K562 (cell line): ENCODE data around the gene TMEM158. TPM values are rescaled to one million over a fixed set of nuclear protein-coding genes. Genes with fewer than 3 reads are reported as not detected.

Experiments used
- ATAC-seq: fragments of 200-7000 bp; cut with Tn5 transposase; 3 replicates; pipeline ENCODE4 v1.9.1; 2020; ENCODE audit warnings: moderate library complexity
- BruUV-seq: library from RNA; stranded (reverse); fragments of 400-500 nt; replicated peaks from 2 replicates; lab custom pipeline; 2021; lab: Mats Ljungman, UMichigan
- CTCF ChIA-PET: fragments of 300-600 bp; formaldehyde crosslinking; extraction: SDS; loops from one replicate; lab custom pipeline; 2021; ENCODE audit warnings: low intra/inter-chr PET ratio; lab: Yijun Ruan, JAX
- POLR2A ChIA-PET: fragments of 300-600, 350-650 bp; sonication (Branson Sonifier 250); formaldehyde crosslinking; extraction: SDS; loops from one replicate; lab custom pipeline; 2021; ENCODE audit warnings: antibody characterized with exemption, inconsistent platforms; lab: Yijun Ruan, JAX
- DNase-seq, 4 experiments: peaks; one replicate each; pipeline versions ENCODE4 v3.0.0 to v3.0.0-alpha.2; 2011 to 2018; ENCODE audit warnings: low spot score in 3 of 4, mixed read lengths in 3 of 4; ENCODE audit errors: extremely low read depth in 1 of 4
- FAIRE-seq: peaks from 2 replicates; lab custom pipeline; 2011; peaks lifted over from hg19 to GRCh38; lab: Jason Lieb, UNC
- H2AFZ ChIP-seq: 2 replicates; pipeline ENCODE4 v1.6.0; 2011; ENCODE audit warnings: low read depth, low read length, control low read depth, inconsistent platforms
- H3K27ac ChIP-seq: fragments of 200-600 bp; 3 replicates; pipeline ENCODE4 v1.8.0; 2011; ENCODE audit warnings: low read depth, mild to moderate bottlenecking, control low read depth, inconsistent platforms, low read length, moderate library complexity, mixed read lengths; ENCODE audit errors: extremely low read depth
- H3K27me3 ChIP-seq, 2 experiments: fragments of 300-600 bp in 1 of 2; 2 replicates in 1 of 2; 3 replicates in 1 of 2; pipeline versions ENCODE4 v1.6.0 to v1.8.0; 2011; ENCODE audit warnings: inconsistent platforms in 2 of 2, low read length in 2 of 2, mild to moderate bottlenecking in 1 of 2, mixed read lengths in 1 of 2, moderate library complexity in 1 of 2; ENCODE audit not compliant: control insufficient read depth in 2 of 2, insufficient read depth in 2 of 2
- H3K36me3 ChIP-seq: fragments of 300-600 bp; 3 replicates; pipeline ENCODE4 v1.8.0; 2011; ENCODE audit warnings: mild to moderate bottlenecking, low read length, inconsistent platforms; ENCODE audit not compliant: control insufficient read depth, insufficient read depth
- H3K4me1 ChIP-seq, 2 experiments: fragments of 200-600 bp in 1 of 2; replicated peaks in 1 of 2; 2 replicates in 1 of 2; 3 replicates in 1 of 2; pipeline versions ENCODE4 v1.5.1 to v1.8.0; 2011; ENCODE audit warnings: inconsistent platforms in 2 of 2, low read length in 2 of 2, mild to moderate bottlenecking in 1 of 2, mixed read lengths in 1 of 2, moderate library complexity in 1 of 2; ENCODE audit not compliant: control insufficient read depth in 2 of 2, insufficient read depth in 2 of 2
- H3K4me2 ChIP-seq: 2 replicates; pipeline ENCODE4 v1.6.1; 2011; ENCODE audit warnings: low read length, control low read depth, inconsistent platforms, mixed read lengths; ENCODE audit not compliant: insufficient read depth
- H3K4me3 ChIP-seq: fragments of 200-600 bp; sonication (generic), shearing (Covaris generic); 2 replicates; pipeline ENCODE4 v1.5.1; 2016; ENCODE audit warnings: control low read depth, inconsistent platforms
- H3K79me2 ChIP-seq: fragments of 200-600 bp; 3 replicates; pipeline ENCODE4 v1.8.0; 2011; ENCODE audit warnings: low read length, inconsistent platforms; ENCODE audit not compliant: control insufficient read depth, insufficient read depth
- H3K9ac ChIP-seq, 2 experiments: 2 replicates each; pipeline versions ENCODE4 v1.6.0 to v1.6.1; 2011; ENCODE audit warnings: low read depth in 2 of 2, low read length in 2 of 2, control low read depth in 1 of 2, inconsistent platforms in 1 of 2, mild to moderate bottlenecking in 1 of 2, mixed read lengths in 1 of 2; ENCODE audit not compliant: insufficient read depth in 1 of 2
- H3K9me1 ChIP-seq: one replicate; pipeline ENCODE4 v1.6.0; 2011; ENCODE audit warnings: inconsistent platforms, mild to moderate bottlenecking, low read length, moderate library complexity; ENCODE audit not compliant: control insufficient read depth, insufficient read depth
- H3K9me3 ChIP-seq: replicated peaks from 2 replicates; pipeline ENCODE4 v1.5.1; 2011; ENCODE audit warnings: low read depth, low read length, inconsistent platforms; ENCODE audit not compliant: control insufficient read depth, insufficient read depth
- H4K20me1 ChIP-seq: replicated peaks from 2 replicates; pipeline ENCODE4 v1.6.1; 2011; ENCODE audit warnings: low read length, inconsistent platforms, mixed read lengths; ENCODE audit not compliant: control insufficient read depth, insufficient read depth
- AFF4 ChIP-seq: sonication (generic); formaldehyde crosslinking; IDR thresholded peaks from 2 replicates; pipeline ENCODE4 v1.8.0; 2023; ENCODE audit warnings: mild to moderate bottlenecking, missing genetic modification reagents
- ARNT ChIP-seq, 2 experiments: fragments of 450-650 bp; IDR thresholded peaks; 2 replicates each; pipeline ENCODE4 v1.6.1; 2016; ENCODE audit warnings: mild to moderate bottlenecking in 1 of 2
- E2F4 ChIP-seq: sonication (generic); formaldehyde crosslinking; IDR thresholded peaks from 2 replicates; pipeline ENCODE4 v1.8.0; 2022; ENCODE audit warnings: mild to moderate bottlenecking, low read depth, missing genetic modification reagents
- LEF1 ChIP-seq: fragments of 450-650 bp; IDR thresholded peaks from 2 replicates; pipeline ENCODE4 v1.6.1; 2016; ENCODE audit warnings: mild to moderate bottlenecking
- PRPF4 ChIP-seq: fragments of 200-400 bp; formaldehyde crosslinking; IDR thresholded peaks from one replicate; pipeline ENCODE4 v1.6.1; 2017; ENCODE audit warnings: low read length, low read depth, mild to moderate bottlenecking; ENCODE audit not compliant: insufficient read depth, poor library complexity, severe bottlenecking
- RBM14 ChIP-seq: fragments of 200-400 bp; formaldehyde crosslinking; IDR thresholded peaks from 2 replicates; pipeline ENCODE4 v1.6.1; 2018; ENCODE audit warnings: low read depth, mild to moderate bottlenecking, low read length, moderate library complexity, borderline replicate concordance; ENCODE audit not compliant: insufficient read depth
- RCOR1 ChIP-seq, 2 experiments: IDR thresholded peaks; 2 replicates each; pipeline ENCODE4 v1.6.1; 2012; ENCODE audit warnings: low read depth in 2 of 2, low read length in 2 of 2, borderline replicate concordance in 1 of 2, improper control_type of control experiment in 1 of 2
- RNF2 ChIP-seq: sonication (generic); IDR thresholded peaks from 2 replicates; pipeline ENCODE4 v1.6.1; 2016
- STAT6 ChIP-seq: sonication (generic); formaldehyde crosslinking; IDR thresholded peaks from 2 replicates; pipeline ENCODE4 v1.8.1; 2023; ENCODE audit warnings: mild to moderate bottlenecking, missing genetic modification reagents
- TBP ChIP-seq: optimal IDR thresholded peaks from 2 replicates; pipeline ENCODE3; 2011; ENCODE audit warnings: low read depth, low read length, improper control_type of control experiment
- TEAD2 ChIP-seq: fragments of 450-650 bp; IDR thresholded peaks from 2 replicates; pipeline ENCODE4 v1.6.1; 2016; ENCODE audit warnings: missing genetic modification characterization, control low read depth, missing compliant biosample characterization
- ZNF224 ChIP-seq: sonication (generic); formaldehyde crosslinking; IDR thresholded peaks from 2 replicates; pipeline ENCODE4 v1.8.0; 2022; ENCODE audit warnings: mild to moderate bottlenecking, missing genetic modification reagents
- ZNF512 ChIP-seq: IDR thresholded peaks from 2 replicates; pipeline ENCODE4 v1.6.1; 2016; ENCODE audit warnings: missing genetic modification characterization, missing compliant biosample characterization
- ZNF699 ChIP-seq: fragments of 250-450 bp; sonication (Bioruptor Pico); IDR thresholded peaks from 2 replicates; pipeline ENCODE4 v1.8.0; 2021; ENCODE audit warnings: mild to moderate bottlenecking, moderate library complexity; ENCODE audit not compliant: insufficient replicate concordance
- WGBS: fragments of 100-300 bp; shearing (Covaris generic); methylation state at CpG from one replicate; pipeline ENCODE4 v1.1.6; 2016; ENCODE audit warnings: low coverage, mixed read lengths; ENCODE audit not compliant: insufficient coverage; ENCODE audit errors: missing lambda C conversion rate; 5-methylcytosine and 5-hydroxymethylcytosine counted together
- in situ Hi-C: fragments of 300-500 bp; cut with MboI; formaldehyde crosslinking; loops from 4 replicates; pipeline ENCODE4 v1.15.0; 2018; ENCODE audit warnings: inconsistent platforms, mixed read lengths
- intact Hi-C: fragments of 100-400 bp; cut with micrococcal nuclease; formaldehyde crosslinking; loops from 2 replicates; pipeline ENCODE4 v1.14.2; 2022
- polyA plus RNA-seq, 8 experiments: library from polyadenylated mRNA; depleted of rRNA in 4 of 8; stranded (reverse) in 5 of 8; unstranded in 3 of 8; fragments of >200 nt; fragmentation: Nextera tagmentation in 2 of 8; fragmentation: Illumina TruSeq in 1 of 8; extraction: Ambion mirVana in 2 of 8; extraction: Trizol in 1 of 8; gene quantifications; 2 replicates each; pipeline versions ENCODE4 v1.2.1 to v1.2.3, GENCODE V29; 2011 to 2014; ENCODE audit warnings: inconsistent platforms in 1 of 8, missing spikeins in 1 of 8
- total RNA-seq, 7 experiments: library from RNA; depleted of rRNA in 6 of 7; stranded (reverse); fragments of >200 nt in 6 of 7; fragmentation: Illumina TruSeq in 2 of 7; extraction: Trizol in 2 of 7; gene quantifications; 2 replicates each; pipeline versions ENCODE4 v1.2.1 to v1.2.3, GENCODE V29; 2011 to 2021; ENCODE audit warnings: low replicate concordance in 1 of 7

TMEM158 gene
- total and polyA plus RNA-seq, 9 of the 15 experiments (the other 6 are each of a cell fraction or from before 2014, with no cell fraction given), result 2.2 to 46.5 (median 8.4) TPM

GRCh38 chr3:45181496-45181895 is 44.6 kb downstream of the TMEM158 start:
- TF ChIP-seq LEF1 (no peak), AFF4 (CRISPR knock-in tag) (no peak), STAT6 (no peak), TBP (no peak), ZNF224 (no peak), E2F4 (CRISPR knock-in tag) (no peak), ZNF512 (tag) (no peak), PRPF4 (no peak), RBM14 (no peak), RNF2 (no peak), TEAD2 (tag) (no peak), ZNF699 (CRISPR knock-in tag) (no peak), RCOR1 (IDR thresholded peaks at IDR 0.05; ENCODE audit: borderline replicate concordance in 1 of 2, low read depth in 2 of 2, low read length in 2 of 2) (no peak), ARNT (IDR thresholded peaks at IDR 0.05) (no peak)
- H3K79me2 ChIP-seq, result no peaks in the 10 kb centered on the region
- H3K4me3 ChIP-seq, result no peak overlapping the region
- in situ Hi-C loops (no loop called here), intact Hi-C loops (no loop called here)
- peak overlapping the region; percentile 2; the same call in 1 of the 2 replicates for H2AFZ ChIP-seq
- H3K4me1 ChIP-seq, result peaks cover 21 to 39% of the 10 kb centered on the region in 2 experiments
- peak; percentile 35 for FAIRE-seq
- no peaks in the 10 kb centered on the region for H3K27me3 ChIP-seq
- ATAC-seq, result no peak
- no peaks in the 10 kb centered on the region for H3K36me3 ChIP-seq
- no peak for DNase-seq
- H3K9me3 ChIP-seq, result no peaks in the 10 kb centered on the region
- H3K9me1 ChIP-seq, result no peaks in the 10 kb centered on the region
- no peak overlapping the region for H3K27ac ChIP-seq
- ChIA-PET POLR2A (interaction anchor here (0.8 to 1.0 kb wide), 2 partner anchors 9 to 48 kb away, joined by 3 read pairs; no protein-coding TSS in a partner anchor), CTCF (no interaction called here)
- no TSS peak for BruUV-seq
- WGBS, result 32% methylated on average over 5 of the region's 5 CpGs
- H3K4me2 ChIP-seq, result no peak overlapping the region
- H3K9ac ChIP-seq, result no peak overlapping the region
- H4K20me1 ChIP-seq, result no peaks in the 10 kb centered on the region
